Ascending aorta (tissue), 2 donors: ENCODE measurements around the gene MOCOS. TPM values are rescaled to one million over a fixed set of nuclear protein-coding genes. Genes with fewer than 3 reads are reported as not detected.

ENCODE experiments used
- DNase-seq, 2 donors: peaks; one replicate each; pipeline ENCODE4 v3.0.0-alpha.2; 2019; ENCODE audit warnings: low spot score in 2 of 2
- H3K27ac ChIP-seq, 2 donors: fragments of 200-600 bp; sonication (generic); one replicate each; pipeline ENCODE4 v1.5.1; 2016 to 2017; ENCODE audit warnings: mild to moderate bottlenecking in 1 of 2
- H3K27me3 ChIP-seq: fragments of 200-600 bp; sonication (generic); one replicate; pipeline ENCODE4 v1.5.1; 2017
- H3K36me3 ChIP-seq, 2 donors: fragments of 200-600 bp; sonication (generic); one replicate each; pipeline ENCODE4 v1.5.1; 2016
- H3K4me1 ChIP-seq, 2 donors: fragments of 200-600 bp; sonication (generic); one replicate each; pipeline ENCODE4 v1.5.1; 2016 to 2017; ENCODE audit warnings: mild to moderate bottlenecking in 1 of 2
- H3K4me3 ChIP-seq, 2 donors: fragments of 200-600 bp; sonication (generic); one replicate each; pipeline ENCODE4 v1.5.1; 2016 to 2017; ENCODE audit warnings: mild to moderate bottlenecking in 1 of 2
- H3K9me3 ChIP-seq, 2 donors: fragments of 200-600 bp; sonication (generic); one replicate each; pipeline ENCODE4 v1.5.1; 2016
- intact Hi-C: fragments of 100-400 bp; cut with DNase I; formaldehyde crosslinking; loops from one replicate; pipeline ENCODE4 v1.15.1; 2023
- total RNA-seq: library from RNA; depleted of rRNA; stranded (reverse); fragments of >200 nt; gene quantifications from one replicate; pipeline ENCODE4 v1.1.0, GENCODE V29; 2016
- TF ChIP-seq, protein P1 (sequence below), 3 experiments: fragments of 200-600 bp in 2 of 3; fragments of 450-650 bp in 1 of 3; sonication (generic) in 2 of 3; IDR thresholded peaks; one replicate each; pipeline ENCODE4 v1.5.1; 2016 to 2019; ENCODE audit warnings: antibody characterized with exemption in 3 of 3, mild to moderate bottlenecking in 1 of 3, moderate library complexity in 1 of 3

MOCOS gene
- total RNA-seq, 1 donor from 2014 or later = 0.21 TPM

DNA sequence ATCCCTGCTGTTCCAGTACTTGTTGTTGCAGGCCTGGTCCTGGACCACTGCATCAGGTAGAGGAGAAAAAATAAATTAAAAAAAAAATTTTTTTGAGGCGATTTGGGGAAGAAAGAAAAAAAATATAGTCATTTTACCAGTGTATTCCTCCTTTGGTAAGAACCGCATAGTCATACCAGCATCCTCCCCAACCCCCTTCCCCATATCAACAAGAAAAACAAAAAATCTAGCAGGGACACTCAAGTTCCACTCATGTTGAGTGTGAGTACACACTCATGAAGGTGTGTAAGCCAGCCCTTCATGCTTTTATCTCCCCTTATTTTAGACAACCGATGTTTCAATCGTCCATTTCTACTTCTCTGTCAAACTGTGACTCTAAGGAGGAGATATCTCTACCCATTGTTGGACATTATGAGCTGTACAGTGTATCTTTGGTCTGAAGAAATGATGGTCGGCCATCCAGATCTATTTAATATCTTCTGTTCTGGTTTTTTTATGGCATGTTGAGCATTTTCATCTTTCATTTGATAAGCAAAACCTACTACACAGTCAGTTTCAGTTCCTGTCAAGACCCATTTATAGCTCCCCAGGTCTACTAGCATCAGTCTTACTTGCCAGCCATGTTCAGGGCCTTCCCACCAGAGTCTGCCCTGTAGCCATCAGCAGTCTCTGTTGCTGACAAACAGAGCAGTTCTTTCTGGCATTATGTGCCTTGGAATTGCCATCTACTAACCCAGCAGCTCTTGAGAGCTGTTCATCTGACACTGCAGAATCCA is 37.6 kb upstream of the MOCOS start:
- intact Hi-C loops = no loop called here
- no peak for DNase-seq
- Histone ChIP-seq H3K4me1 (no peaks in the 10 kb centered on the region), H3K4me3 (no peak overlapping the region), H3K9me3 (no peaks in the 10 kb centered on the region), H3K36me3 (peaks cover 63 to 85% of the 10 kb centered on the region in 2 donors), H3K27ac (no peak overlapping the region), H3K27me3 (no peaks in the 10 kb centered on the region)
- TF ChIP-seq, protein P1, sequence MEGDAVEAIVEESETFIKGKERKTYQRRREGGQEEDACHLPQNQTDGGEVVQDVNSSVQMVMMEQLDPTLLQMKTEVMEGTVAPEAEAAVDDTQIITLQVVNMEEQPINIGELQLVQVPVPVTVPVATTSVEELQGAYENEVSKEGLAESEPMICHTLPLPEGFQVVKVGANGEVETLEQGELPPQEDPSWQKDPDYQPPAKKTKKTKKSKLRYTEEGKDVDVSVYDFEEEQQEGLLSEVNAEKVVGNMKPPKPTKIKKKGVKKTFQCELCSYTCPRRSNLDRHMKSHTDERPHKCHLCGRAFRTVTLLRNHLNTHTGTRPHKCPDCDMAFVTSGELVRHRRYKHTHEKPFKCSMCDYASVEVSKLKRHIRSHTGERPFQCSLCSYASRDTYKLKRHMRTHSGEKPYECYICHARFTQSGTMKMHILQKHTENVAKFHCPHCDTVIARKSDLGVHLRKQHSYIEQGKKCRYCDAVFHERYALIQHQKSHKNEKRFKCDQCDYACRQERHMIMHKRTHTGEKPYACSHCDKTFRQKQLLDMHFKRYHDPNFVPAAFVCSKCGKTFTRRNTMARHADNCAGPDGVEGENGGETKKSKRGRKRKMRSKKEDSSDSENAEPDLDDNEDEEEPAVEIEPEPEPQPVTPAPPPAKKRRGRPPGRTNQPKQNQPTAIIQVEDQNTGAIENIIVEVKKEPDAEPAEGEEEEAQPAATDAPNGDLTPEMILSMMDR (IDR thresholded peaks at IDR 0.05) = no peak

DNA sequence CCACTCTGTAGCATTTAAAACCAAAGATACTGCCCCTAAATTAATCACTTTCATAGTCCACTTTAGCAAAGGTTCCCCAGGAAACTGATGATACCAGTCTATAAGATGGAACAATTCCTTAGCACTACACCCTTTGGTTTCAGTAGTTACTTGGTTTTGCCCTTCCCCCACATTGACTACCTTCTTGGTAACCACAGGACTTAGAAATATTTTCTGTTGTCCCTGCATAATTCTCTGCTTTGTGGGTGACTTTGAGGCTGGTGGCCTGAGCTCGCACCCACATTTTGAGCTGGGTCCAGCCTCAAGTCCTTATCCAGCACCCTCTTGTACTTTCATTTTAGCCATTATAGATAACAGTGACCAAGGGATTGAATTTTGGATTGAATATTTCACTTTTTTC is 34.5 kb upstream of the MOCOS start:
- no peak overlapping the region for H3K4me3 ChIP-seq
- no peaks in the 10 kb centered on the region for H3K4me1 ChIP-seq
- H3K9me3 ChIP-seq = no peaks in the 10 kb centered on the region
- H3K36me3 ChIP-seq = peaks cover 47 to 84% of the 10 kb centered on the region in 2 donors
- TF ChIP-seq, protein P1 (IDR thresholded peaks at IDR 0.05) = no peak
- DNase-seq = no peak
- no peak overlapping the region for H3K27ac ChIP-seq
- H3K27me3 ChIP-seq = no peaks in the 10 kb centered on the region
- intact Hi-C loops = no loop called here

DNA sequence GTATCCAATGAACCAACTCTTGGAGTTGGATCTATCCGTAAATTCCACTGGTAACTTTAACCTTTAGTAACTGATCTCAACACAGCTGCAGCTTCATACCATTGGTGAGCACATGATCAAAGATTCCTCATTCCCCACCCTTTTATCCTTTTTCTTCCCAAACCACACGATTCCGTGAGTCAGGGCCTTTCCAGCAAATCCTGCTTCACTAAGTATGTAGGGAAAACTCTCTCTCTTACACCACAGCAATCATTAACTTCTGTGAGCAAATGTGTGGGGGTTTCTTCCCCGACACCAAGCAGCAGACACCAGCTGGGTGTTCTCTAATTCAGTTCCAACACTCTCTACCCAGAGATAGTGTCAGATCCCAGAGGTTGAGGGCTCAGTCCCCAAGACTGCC is 34.1 kb upstream of the MOCOS start:
- H3K4me1 ChIP-seq = no peaks in the 10 kb centered on the region
- no peak for DNase-seq
- peaks cover 43 to 81% of the 10 kb centered on the region in 2 donors for H3K36me3 ChIP-seq
- intact Hi-C loops = no loop called here
- H3K9me3 ChIP-seq = no peaks in the 10 kb centered on the region
- H3K27ac ChIP-seq = peak overlapping the region in 1 of 2 donors; percentile 41
- TF ChIP-seq, protein P1 (IDR thresholded peaks at IDR 0.05) = no peak
- H3K27me3 ChIP-seq = no peaks in the 10 kb centered on the region
- H3K4me3 ChIP-seq = no peak overlapping the region

DNA sequence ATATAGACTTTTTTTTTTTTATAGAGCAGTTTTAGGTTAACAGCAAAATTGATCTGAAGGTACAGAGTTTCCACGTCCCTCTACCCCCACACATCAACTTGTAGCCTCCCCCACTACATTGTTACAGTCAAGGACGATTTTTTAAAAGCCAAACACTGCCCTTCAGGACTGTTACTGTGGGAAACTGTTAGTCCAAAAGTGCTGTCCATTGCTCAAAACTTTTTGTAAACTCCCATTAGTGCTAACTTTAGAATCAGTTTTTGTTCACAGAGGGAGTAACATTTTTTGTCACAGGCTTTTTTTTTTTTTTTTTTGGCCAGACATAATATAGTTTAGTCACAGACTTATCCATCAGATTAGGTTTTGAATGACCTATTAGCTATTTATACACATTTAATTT is 33.5 kb upstream of the MOCOS start:
- intact Hi-C loops = no loop called here
- Histone ChIP-seq H3K9me3 (no peaks in the 10 kb centered on the region), H3K4me1 (no peaks in the 10 kb centered on the region), H3K4me3 (no peak overlapping the region), H3K27ac (peak overlapping the region in 1 of 2 donors; percentile 45), H3K36me3 (peaks cover 39 to 81% of the 10 kb centered on the region in 2 donors), H3K27me3 (no peaks in the 10 kb centered on the region)
- TF ChIP-seq, protein P1 (IDR thresholded peaks at IDR 0.05) = no peak
- no peak for DNase-seq

DNA sequence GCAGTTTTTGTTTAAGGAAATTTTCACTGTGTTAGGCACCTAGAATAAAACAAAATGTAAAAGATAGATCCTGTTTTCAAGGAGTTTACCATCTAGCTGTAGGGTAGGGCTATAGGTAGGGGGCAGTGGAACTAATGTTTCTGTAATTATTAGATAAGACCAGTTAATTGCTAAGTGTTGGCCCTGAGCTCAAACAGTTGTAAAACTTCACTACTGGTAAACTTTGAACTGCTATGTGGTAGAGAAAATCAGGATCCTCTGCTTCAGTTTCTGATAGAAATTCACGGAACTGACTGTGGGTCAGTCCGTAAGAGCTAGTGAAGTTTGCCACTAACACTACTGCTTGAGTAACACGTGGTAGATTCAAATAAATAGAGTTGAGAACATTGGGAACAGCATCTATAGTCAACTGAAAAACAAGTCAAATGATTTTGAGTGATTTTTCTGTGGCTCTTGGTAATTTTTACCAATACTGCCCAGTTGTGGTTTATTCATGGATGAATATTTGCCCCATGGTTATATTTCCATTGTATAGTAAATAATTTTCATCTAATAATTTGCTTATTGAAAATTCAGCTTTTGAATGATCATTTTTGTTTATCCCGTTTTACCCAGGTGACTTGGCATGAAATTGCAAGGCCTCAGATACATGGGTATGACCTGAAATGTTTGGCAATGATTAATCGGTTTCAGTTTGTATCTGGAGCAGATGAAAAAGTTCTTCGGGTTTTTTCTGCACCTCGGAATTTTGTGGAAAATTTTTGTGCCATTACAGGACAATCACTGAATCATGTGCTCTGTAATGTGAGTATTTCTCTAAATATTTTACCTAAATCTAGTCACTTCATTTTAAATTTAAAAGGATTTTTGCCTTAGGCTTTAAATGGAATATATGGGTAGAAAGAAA is 31.2 kb upstream of the MOCOS start:
- no peak for DNase-seq
- TF ChIP-seq, protein P1 (IDR thresholded peaks at IDR 0.05) = no peak
- Histone ChIP-seq H3K4me3 (no peak overlapping the region), H3K36me3 (peaks cover 50 to 84% of the 10 kb centered on the region in 2 donors), H3K27me3 (no peaks in the 10 kb centered on the region), H3K9me3 (no peaks in the 10 kb centered on the region), H3K4me1 (no peaks in the 10 kb centered on the region), H3K27ac (no peak overlapping the region)
- intact Hi-C loops = no loop called here
